HEK293T (cell line): ENCODE measurements around the gene ILKAP.

Experiments used
- CTCF ChIA-PET: fragments of 350-600 bp; formaldehyde crosslinking; extraction: SDS; loops from one replicate; lab custom pipeline; 2021; ENCODE audit warnings: antibody characterized with exemption, inconsistent platforms; lab: Yijun Ruan, JAX
- POLR2A ChIA-PET: fragments of 350-600 bp; formaldehyde crosslinking; extraction: SDS; loops from one replicate; lab custom pipeline; 2020; ENCODE audit warnings: antibody characterized with exemption, inconsistent platforms; lab: Yijun Ruan, JAX
- DNase-seq: peaks from one replicate; pipeline ENCODE4 v3.0.0; 2012; ENCODE audit warnings: mixed read lengths; ENCODE audit errors: extremely low spot score
- ARNT ChIP-seq: fragments of 450-650 bp; IDR thresholded peaks from 2 replicates; pipeline ENCODE4 v1.6.1; 2017; ENCODE audit warnings: mild to moderate bottlenecking
- BHLHE40 ChIP-seq: fragments of 450-650 bp; IDR thresholded peaks from 2 replicates; pipeline ENCODE4 v1.6.1; 2016; ENCODE audit warnings: mild to moderate bottlenecking, moderate library complexity, borderline replicate concordance
- CTBP1 ChIP-seq: fragments of 450-650 bp; IDR thresholded peaks from 2 replicates; pipeline ENCODE4 v1.6.1; 2016; ENCODE audit warnings: borderline replicate concordance
- ELF4 ChIP-seq: fragments of 450-650 bp; IDR thresholded peaks from 2 replicates; pipeline ENCODE4 v1.6.1; 2017; ENCODE audit warnings: antibody characterized with exemption
- FOXA1 ChIP-seq: fragments of 450-650 bp; IDR thresholded peaks from 2 replicates; pipeline ENCODE4 v1.6.1; 2016; ENCODE audit warnings: mild to moderate bottlenecking
- FOXK2 ChIP-seq: fragments of 450-650 bp; IDR thresholded peaks from 2 replicates; pipeline ENCODE4 v1.6.1; 2016; ENCODE audit warnings: mild to moderate bottlenecking
- FOXM1 ChIP-seq: fragments of 450-650 bp; IDR thresholded peaks from 2 replicates; pipeline ENCODE4 v1.6.1; 2017; ENCODE audit warnings: mild to moderate bottlenecking, borderline replicate concordance
- HDGF ChIP-seq: fragments of 450-650 bp; IDR thresholded peaks from 2 replicates; pipeline ENCODE4 v1.6.1; 2017; ENCODE audit warnings: antibody characterized with exemption, borderline replicate concordance
- L3MBTL2 ChIP-seq: fragments of 450-650 bp; conservative IDR thresholded peaks from 2 replicates; pipeline ENCODE4 v1.6.1; 2016; ENCODE audit warnings: mild to moderate bottlenecking
- LEF1 ChIP-seq: fragments of 450-650 bp; IDR thresholded peaks from 2 replicates; pipeline ENCODE4 v1.6.1; 2017; ENCODE audit warnings: mild to moderate bottlenecking, borderline replicate concordance
- NFRKB ChIP-seq: fragments of 450-650 bp; IDR thresholded peaks from 2 replicates; pipeline ENCODE4 v1.6.1; 2016; ENCODE audit warnings: mild to moderate bottlenecking, moderate library complexity
- SP1 ChIP-seq: fragments of 450-650 bp; IDR thresholded peaks from 2 replicates; pipeline ENCODE4 v1.6.1; 2017
- SUZ12 ChIP-seq: fragments of 450-650 bp; IDR thresholded peaks from 2 replicates; pipeline ENCODE4 v1.6.1; 2016; ENCODE audit warnings: mild to moderate bottlenecking
- TARDBP ChIP-seq: fragments of 450-650 bp; IDR thresholded peaks from 2 replicates; pipeline ENCODE4 v1.6.1; 2016
- ZNF384 ChIP-seq: fragments of 450-650 bp; IDR thresholded peaks from 2 replicates; pipeline ENCODE4 v1.6.1; 2016
- TF ChIP-seq, protein P1 (sequence below): fragments of 450-650 bp; IDR thresholded peaks from 2 replicates; pipeline ENCODE4 v1.6.1; 2016

The ILKAP gene

DNA sequence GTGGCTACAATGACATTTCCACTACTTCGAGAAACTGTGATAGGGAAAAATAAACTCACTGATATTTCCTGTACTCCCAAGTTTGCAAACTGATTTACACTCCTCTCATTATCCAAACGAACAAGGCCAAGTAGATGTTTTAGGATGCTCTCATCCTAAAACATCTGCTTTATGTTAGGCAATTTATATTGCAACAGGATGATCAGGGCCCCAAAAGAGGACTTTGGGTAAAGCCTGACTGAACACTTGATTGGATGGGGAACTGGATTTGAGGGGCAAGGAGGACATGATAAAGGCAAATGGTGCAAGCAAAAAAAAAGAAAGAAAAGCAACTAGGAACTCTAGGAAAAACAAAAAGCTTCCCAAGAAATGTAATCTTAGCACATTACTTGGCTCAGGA, 38.5 kb upstream of the ILKAP start:
- POLR2A ChIA-PET: interaction anchor here (0.6 kb wide), 1 partner anchor 8 kb away, joined by 3 read pairs; no protein-coding TSS in a partner anchor
- DNase-seq: no peak
- CTCF ChIA-PET: no interaction called here
- TF ChIP-seq TARDBP (no peak), FOXM1 (no peak), FOXK2 (no peak), BHLHE40 (no peak)

DNA sequence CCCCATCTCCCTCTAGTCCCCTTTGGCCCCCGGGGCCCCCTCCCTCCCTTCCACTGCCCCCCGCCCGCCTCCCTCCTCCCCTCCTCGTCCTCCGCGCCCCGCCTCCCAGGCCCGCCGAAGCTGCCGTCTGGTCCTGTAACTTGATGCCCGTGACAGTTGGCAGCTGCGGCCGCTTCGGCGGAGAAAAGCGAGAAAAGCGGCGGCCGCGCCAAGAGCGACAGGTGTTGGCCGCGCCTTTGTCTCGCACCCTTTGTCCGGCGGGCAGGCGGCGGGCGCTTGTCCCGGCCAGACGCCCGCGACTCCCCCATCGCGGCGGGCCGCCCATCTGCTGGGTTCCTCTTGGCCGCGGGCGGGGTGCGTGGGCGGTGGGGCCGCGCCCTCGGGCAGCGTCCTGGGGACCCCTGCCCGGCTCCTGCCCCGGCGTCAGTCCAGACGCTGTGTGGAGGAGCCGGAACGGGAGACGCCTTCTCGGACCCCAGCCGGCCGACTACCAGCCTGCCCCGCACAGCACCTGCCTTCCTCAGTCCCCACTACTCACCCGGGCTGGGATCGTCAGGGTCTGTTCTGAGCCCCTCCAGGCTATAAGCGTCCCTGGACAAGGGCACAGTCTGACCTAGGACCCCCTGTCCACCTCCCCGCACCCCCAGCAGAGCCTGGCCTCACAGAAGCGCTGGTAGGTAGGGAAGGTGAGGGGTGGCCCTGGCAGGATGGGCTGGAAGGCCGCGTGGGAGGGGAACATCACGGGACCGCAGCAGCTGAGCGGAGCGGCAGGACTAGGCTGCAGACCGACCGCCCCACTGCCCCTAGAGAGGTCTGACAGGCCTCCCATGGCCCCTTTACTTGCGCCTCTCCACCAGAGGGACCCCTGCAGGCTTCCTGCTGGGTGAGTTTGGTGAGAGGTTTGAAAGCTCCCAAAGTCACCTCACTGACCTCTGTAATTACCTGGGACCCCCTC, 37.5 kb upstream of the ILKAP start:
- ChIA-PET CTCF (interaction anchor here (0.6 kb wide), 1 partner anchor 544 kb away, joined by 4 read pairs; no protein-coding TSS in a partner anchor), POLR2A (interaction anchor here (2.9 kb wide), 1 partner anchor 38 kb away, joined by 11 read pairs; the partner anchor contains the start of gene ILKAP)
- TF ChIP-seq ZNF384 (no peak), SUZ12 (no peak), LEF1 (no peak)
- TF ChIP-seq, protein P1, sequence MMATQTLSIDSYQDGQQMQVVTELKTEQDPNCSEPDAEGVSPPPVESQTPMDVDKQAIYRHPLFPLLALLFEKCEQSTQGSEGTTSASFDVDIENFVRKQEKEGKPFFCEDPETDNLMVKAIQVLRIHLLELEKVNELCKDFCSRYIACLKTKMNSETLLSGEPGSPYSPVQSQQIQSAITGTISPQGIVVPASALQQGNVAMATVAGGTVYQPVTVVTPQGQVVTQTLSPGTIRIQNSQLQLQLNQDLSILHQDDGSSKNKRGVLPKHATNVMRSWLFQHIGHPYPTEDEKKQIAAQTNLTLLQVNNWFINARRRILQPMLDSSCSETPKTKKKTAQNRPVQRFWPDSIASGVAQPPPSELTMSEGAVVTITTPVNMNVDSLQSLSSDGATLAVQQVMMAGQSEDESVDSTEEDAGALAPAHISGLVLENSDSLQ: no peak
- DNase-seq: peak; percentile 60

DNA sequence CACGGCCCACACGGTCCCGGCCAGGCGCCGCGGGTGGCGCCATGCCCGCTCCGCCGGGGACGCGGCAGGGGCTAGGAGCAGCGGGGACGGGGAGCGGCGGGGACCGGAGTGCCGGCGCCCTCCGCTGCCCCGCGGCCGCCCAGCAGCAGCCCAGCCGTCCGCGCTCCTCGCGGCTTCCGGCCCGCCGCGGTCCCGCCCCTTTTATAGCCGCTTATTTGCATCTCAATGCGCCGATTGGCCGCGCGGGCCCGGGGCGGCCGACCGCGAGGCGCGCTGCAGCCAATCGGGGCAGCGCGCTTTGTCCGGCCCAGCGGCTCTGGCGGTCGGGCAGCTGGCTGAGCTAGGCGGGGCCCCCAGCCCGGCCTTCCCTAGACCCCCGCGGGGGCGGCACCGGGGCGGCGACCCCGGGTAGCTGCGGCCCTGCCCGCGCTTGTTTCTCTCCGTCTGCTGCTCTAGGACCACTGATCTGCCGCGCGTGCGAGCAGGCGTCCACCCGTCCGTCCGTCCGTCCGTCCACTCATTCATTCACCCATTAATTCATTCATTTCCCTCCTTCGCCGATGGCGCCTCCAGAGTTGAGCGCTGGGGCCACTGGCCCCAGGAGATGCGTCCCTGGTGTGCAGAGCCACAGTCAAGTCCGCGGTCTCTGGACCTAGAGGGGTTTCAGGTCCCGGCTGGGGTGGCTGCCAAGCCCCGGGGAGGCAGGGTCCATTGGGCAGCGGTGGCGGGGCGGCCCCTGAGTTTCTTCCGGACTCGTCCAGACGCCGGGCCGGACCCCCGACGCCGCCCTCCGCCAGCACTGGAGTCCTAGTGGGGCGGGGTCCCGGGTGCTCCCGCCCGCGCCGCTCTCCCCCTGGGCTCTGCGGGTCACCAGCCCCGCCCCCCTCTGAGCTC, 36.6 kb upstream of the ILKAP start, which contains the start of gene HES6:
HES6 (minus strand) TSS at position 176 of the 894 bp plus-strand sequence; CDS start at position 43, 133 bp downstream.
- DNase-seq: peak; percentile 86
- CTCF ChIA-PET: no interaction called here
- TF ChIP-seq L3MBTL2: no peak
- 0 out of 2 replicates have a peak, but pooled peaks have one; percentile 58 for TF ChIP-seq LEF1
- no peak for TF ChIP-seq ARNT
- POLR2A ChIA-PET: interaction anchor here (0.9 to 2.9 kb wide), 3 partner anchors 9 to 100 kb away, joined by 3 to 11 read pairs (median 3); partner anchors contain the start of gene ILKAP

DNA sequence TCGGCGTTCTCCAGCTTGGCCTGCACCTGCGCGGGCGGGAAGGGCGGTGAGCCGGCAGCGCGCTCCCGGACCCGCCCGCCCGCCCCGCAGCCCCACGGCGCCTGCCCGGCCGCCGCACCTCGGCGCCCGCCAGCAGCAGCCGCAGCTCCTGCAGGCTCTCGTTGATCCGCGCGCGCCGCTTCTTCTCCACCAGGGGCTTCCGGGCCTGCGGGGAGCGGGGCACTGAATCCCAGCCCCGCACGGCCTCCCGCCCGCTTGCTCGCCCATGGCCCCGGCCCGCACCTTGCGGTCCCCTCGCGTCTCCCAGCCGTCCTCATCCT, 36.0 kb upstream of the ILKAP start:
- TF ChIP-seq CTBP1 (no peak), ZNF384 (no peak), FOXA1 (no peak), FOXM1 (no peak), TARDBP (no peak), L3MBTL2 (no peak), ELF4 (no peak), HDGF (no peak), SUZ12 (no peak), ARNT (no peak), NFRKB (no peak), LEF1 (no peak), BHLHE40 (no peak), FOXK2 (no peak), SP1 (no peak)
- TF ChIP-seq, protein P1: no peak
- ChIA-PET POLR2A (interaction anchor here (0.9 to 2.9 kb wide), 3 partner anchors 9 to 99 kb away, joined by 3 to 11 read pairs (median 3); partner anchors contain the start of gene ILKAP), CTCF (no interaction called here)
- DNase-seq: peak; percentile 19

DNA sequence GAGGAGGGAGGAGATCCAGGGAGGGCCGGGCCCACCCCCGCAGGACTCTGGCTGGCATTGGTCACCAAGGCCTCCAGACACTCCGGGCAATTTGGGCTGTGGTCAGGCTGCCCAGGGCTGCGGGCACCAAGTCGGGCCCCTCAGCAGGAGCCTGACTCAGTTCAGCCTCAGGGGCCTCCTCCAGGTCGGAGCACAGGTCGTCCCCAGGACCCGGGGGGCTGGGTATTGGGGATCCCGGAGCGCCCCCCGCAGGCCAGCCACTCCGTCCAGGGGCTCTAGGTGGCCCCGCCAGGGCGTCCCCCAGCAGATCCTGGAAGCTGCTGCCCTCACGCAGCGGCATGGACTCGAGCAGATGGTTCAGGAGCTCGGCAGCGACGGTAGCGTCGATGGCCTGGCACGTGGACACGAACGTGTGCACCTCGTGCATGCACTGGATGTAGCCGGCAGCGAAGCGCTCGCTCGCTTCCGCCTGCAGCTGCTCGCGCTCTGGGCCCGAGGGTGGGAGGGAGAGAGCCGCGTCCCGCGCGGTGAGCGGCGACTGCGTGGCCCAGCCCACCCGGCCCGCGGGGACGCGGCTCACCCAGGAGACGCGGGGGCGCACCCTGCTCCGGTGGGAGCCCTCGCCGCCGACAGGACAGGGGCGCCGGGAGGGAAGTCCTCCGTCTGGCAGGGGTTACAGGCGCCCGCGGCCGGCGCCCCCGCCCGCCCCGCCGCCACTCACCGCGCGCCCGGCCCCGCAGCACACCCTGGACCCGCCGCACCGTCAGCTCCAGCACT, 35.5 kb upstream of the ILKAP start:
- TF ChIP-seq L3MBTL2 (peak; percentile 99), HDGF (no peak)
- CTCF ChIA-PET: no interaction called here
- POLR2A ChIA-PET: interaction anchor here (0.9 to 2.9 kb wide), 3 partner anchors 10 to 99 kb away, joined by 3 to 11 read pairs (median 3); partner anchors contain the start of gene ILKAP
- peak; percentile 44 for DNase-seq

DNA sequence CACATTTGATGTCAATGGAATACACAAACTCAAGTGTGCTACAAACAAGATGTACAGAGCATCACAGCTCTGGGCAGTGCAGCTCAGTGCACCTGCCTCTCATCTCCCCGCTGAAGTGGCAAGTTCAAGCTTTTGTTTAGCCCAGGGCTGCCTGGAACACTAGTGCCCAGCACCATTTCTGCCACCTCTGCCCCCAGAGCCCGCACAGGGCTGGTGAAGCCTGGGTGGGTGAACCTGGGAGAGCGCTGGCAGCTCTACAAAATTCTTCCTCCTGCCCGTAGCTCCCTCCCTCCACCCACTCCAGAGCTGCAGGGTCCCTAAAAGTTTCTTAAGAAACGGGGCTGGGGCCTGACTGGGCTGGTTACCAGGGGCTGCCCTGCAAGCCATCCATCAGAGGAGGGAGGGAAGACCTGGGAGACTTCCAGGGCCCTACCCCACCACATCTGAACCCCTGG, 34.8 kb upstream of the ILKAP start:
- no peak for TF ChIP-seq HDGF
- no peak for TF ChIP-seq CTBP1
- no peak for TF ChIP-seq NFRKB
- TF ChIP-seq TARDBP: no peak
- TF ChIP-seq ZNF384: no peak
- no peak for TF ChIP-seq FOXK2
- no peak for TF ChIP-seq FOXA1
- TF ChIP-seq LEF1: no peak
- no peak for TF ChIP-seq L3MBTL2
- no peak for TF ChIP-seq FOXM1
- TF ChIP-seq SP1: no peak
- no peak for TF ChIP-seq ELF4
- TF ChIP-seq, protein P1: no peak
- ChIA-PET POLR2A (interaction anchor here (2.9 kb wide), 1 partner anchor 35 kb away, joined by 11 read pairs; the partner anchor contains the start of gene ILKAP), CTCF (no interaction called here)
- DNase-seq: no peak
